Astrocyte of the cerebellum (primary cell): ENCODE measurements around the gene CTNNA2.

Experiments used
- DNase-seq: peaks from one replicate; pipeline ENCODE4 v3.0.0-alpha.2; 2011; ENCODE audit warnings: low read depth
- H3K4me3 ChIP-seq: 2 replicates; pipeline ENCODE4 v1.5.1; 2011; ENCODE audit warnings: mild to moderate bottlenecking, low read depth, low read length, moderate library complexity
- in situ Hi-C: cut with HindIII; loops from 2 replicates; pipeline ENCODE4 v1.10.0; 2017; ENCODE audit warnings: low sequenced_read_pairs
- TF ChIP-seq, protein P1 (sequence below): IDR thresholded peaks from 2 replicates; pipeline ENCODE4 v1.5.1; 2012; ENCODE audit warnings: low read length, low read depth, moderate library complexity, mild to moderate bottlenecking; ENCODE audit errors: missing control alignments

CTNNA2 gene

DNA sequence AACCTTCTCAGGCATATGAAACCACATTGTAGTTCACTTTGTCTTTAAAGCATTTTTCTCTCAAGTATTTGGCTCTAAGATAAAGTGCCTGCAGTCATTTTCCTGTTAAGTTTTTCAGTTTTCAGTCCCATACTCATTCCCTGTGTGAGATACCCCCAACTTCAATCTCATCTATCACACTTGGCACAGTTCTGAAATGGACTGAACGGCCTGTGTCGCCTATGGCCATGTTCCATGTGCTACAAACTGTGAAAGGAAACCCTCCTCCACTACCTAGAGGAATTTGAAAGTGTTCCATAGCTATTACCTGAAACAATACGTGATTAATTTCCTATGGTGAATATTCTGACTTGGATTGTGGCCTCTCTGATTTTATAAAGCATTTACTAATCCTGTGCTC, 319.1 kb downstream of the CTNNA2 start:
- TF ChIP-seq, protein P1, sequence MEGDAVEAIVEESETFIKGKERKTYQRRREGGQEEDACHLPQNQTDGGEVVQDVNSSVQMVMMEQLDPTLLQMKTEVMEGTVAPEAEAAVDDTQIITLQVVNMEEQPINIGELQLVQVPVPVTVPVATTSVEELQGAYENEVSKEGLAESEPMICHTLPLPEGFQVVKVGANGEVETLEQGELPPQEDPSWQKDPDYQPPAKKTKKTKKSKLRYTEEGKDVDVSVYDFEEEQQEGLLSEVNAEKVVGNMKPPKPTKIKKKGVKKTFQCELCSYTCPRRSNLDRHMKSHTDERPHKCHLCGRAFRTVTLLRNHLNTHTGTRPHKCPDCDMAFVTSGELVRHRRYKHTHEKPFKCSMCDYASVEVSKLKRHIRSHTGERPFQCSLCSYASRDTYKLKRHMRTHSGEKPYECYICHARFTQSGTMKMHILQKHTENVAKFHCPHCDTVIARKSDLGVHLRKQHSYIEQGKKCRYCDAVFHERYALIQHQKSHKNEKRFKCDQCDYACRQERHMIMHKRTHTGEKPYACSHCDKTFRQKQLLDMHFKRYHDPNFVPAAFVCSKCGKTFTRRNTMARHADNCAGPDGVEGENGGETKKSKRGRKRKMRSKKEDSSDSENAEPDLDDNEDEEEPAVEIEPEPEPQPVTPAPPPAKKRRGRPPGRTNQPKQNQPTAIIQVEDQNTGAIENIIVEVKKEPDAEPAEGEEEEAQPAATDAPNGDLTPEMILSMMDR = no peak
- H3K4me3 ChIP-seq = no peak overlapping the region
- DNase-seq = no peak
- in situ Hi-C loops = no loop called here

DNA sequence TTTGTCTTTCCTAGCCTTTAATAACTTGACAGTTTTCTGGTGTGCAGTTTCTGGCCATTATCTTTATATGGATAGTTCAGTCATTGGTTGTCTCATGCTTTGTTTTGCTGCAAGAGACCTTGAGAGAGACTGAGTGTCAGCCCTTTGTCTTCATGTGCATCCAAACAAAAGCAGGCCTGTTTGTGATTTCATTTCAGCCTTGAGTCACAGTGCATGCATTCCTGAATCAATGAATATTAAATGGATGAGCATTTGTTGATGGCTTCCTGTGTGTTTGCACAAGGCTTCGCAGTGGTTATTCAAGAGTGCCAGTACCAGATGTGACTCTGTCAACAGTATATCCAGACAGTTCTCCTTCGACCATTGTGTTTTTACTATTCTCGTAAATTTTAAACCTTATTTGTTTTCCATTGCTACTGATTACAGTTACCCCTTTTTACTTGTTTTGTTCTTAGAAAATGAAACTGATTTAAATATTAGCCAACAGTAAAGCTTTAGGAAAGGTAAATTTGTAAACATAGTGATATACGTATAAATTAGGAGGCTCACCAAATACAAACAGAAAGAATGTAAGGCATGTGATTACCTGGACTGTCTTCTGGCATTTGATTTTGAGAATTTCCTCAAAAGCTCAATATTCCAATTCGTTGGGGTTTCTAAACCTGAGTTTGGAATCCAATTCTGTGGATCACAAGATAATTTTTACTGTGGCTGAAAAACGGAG, 319.8 kb downstream of the CTNNA2 start:
- no peak overlapping the region for H3K4me3 ChIP-seq
- in situ Hi-C loops = no loop called here
- DNase-seq = no peak
- TF ChIP-seq, protein P1 = no peak

DNA sequence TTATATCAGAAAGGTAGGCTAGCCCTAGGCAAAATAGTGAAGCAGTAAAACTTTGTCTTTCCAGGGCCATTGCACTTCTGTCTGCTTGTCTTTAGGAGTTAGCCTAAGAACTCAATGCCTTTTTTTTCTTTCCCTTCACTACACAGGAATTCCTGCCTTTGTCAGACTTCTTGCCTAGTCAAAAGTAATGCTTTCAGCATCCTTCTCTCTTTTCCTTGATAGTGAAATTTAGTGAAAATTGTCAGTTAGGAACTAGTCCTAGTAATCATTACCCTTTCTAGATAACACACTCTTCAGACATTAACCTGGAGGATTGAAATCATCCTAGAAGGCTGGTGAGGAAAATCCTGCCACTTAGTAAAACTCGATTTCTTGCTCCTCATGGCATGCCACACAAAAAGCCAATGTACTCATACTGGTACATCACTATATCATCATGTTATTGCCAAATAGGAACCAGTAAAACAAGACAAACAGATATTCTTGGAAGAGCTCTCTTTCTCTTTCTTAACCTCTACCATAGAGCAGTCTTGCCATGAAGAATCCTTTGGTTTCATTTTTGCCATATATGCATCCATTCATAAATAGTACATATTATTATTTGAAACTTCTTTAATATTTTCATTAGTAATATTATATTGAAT, 320.5 kb downstream of the CTNNA2 start:
- no peak overlapping the region for H3K4me3 ChIP-seq
- in situ Hi-C loops = no loop called here
- TF ChIP-seq, protein P1 = no peak
- DNase-seq = no peak

DNA sequence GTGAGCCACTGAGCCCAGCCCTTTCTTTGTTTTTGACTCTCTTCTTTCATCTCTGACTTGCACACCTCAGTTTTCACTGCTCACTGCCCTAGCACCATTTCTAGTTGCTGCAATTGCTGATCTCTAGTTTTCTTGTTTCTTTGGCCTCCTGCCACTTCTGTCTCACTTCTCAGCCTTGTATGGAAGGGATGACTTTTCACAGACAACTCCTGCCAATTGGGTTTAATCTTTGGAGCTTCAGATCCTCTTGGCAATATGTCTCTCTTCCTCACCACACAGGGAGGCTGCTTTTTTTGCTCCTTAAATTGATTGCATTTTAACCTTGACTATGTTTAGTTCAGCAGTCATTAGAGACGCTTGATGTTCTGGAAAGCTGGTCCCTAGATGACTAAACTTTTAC, 323.1 kb downstream of the CTNNA2 start:
- no peak overlapping the region for H3K4me3 ChIP-seq
- in situ Hi-C loops = no loop called here
- TF ChIP-seq, protein P1 = no peak
- no peak for DNase-seq

DNA sequence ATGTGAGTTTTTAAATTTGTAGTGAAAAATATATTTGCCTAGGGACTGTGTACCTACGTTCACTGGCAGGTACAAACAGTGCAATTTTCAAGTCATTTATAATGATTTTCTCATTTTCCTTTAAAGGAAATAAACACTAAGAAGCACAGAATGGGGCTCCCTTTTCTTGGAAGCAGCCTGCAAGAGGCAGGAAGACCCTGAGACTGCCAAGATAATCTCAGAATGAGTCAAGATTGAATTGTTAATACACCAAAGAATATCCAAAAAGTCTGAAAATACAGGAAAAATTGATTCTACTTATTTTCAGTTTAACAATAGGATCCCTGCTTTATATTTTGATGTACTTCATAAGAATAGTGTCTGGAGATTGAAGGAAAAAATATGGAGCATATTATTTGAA, 331.2 kb downstream of the CTNNA2 start:
- DNase-seq = no peak
- TF ChIP-seq, protein P1 = no peak
- no peak overlapping the region for H3K4me3 ChIP-seq
- in situ Hi-C loops = no loop called here

DNA sequence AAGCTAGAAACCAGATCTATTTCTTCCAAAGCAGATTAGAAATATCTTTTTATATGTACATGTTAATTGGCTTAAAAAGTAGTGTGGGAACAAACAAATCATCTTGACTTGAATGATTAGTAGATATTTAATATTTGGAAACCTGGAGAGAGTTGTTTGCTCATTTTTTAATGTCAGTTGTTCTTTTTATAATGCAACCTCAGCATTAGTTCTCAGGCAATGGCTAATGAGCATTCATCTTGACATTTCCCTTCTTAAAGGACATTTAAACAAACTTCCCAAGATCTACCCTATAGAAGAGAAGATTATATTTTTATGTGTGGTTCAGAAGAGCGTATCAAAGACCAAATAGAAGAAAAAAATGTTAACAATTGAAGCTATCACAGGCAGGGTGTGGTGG, 334.0 kb downstream of the CTNNA2 start:
- in situ Hi-C loops = no loop called here
- no peak for DNase-seq
- no peak overlapping the region for H3K4me3 ChIP-seq
- TF ChIP-seq, protein P1 = no peak
